SK-N-MC (cell line): ENCODE data around the gene RNF227.

Experiments
- EZH2 ChIP-seq: fragments of 200-600 bp; sonication (generic); IDR thresholded peaks from one replicate; pipeline ENCODE4 v1.6.1; 2017; ENCODE audit warnings: antibody characterized with exemption
- FOXP2 ChIP-seq: optimal IDR thresholded peaks from 2 replicates; pipeline ENCODE3; 2011; ENCODE audit warnings: mild to moderate bottlenecking, moderate library complexity; ENCODE audit not compliant: insufficient read depth; ENCODE audit errors: extremely low read length, control extremely low read depth
- POLR2AphosphoS5 ChIP-seq: IDR thresholded peaks from 2 replicates; pipeline ENCODE4 v1.6.1; 2012; ENCODE audit warnings: mild to moderate bottlenecking, low read depth, low read length, borderline replicate concordance

GRCh38 chr17:7930841-7931631 lies 14.9 kb upstream of the RNF227 start:
- TF ChIP-seq EZH2 (no peak), POLR2AphosphoS5 (no peak), FOXP2 (no peak)
